ENCODE results near the gene KCNK10.

DNA sequence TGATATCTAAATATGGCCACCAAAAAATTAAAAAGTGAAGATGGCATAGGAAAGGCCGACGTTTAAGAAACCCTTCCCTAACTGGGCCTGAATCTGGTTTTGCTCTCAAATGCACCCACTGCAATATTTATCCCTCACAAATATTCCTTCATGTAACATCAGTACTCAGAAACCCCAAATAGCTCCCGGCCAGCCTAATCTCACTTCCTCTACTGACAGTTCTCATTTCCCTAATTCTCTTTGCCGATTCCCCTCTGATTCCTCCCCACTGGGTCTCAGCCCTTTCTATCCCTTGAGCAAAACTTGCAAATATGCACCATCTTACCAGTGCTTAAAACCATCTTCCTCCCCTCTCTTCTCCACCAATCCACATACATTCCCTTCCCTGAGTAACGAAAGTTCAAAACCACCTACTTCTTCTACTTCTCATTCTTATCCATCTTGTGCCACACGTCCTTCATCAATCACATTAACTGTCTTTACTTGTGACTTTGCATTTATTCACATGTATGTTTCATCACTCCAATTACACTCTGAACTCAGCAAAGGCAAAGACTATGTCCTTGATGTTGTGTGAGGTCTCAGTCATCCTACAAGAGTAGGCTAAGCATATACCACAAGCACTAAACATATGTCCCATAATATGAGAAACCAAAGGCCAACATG, 23.1 kb downstream of the KCNK10 start:
- TF ChIP-seq, protein P1, sequence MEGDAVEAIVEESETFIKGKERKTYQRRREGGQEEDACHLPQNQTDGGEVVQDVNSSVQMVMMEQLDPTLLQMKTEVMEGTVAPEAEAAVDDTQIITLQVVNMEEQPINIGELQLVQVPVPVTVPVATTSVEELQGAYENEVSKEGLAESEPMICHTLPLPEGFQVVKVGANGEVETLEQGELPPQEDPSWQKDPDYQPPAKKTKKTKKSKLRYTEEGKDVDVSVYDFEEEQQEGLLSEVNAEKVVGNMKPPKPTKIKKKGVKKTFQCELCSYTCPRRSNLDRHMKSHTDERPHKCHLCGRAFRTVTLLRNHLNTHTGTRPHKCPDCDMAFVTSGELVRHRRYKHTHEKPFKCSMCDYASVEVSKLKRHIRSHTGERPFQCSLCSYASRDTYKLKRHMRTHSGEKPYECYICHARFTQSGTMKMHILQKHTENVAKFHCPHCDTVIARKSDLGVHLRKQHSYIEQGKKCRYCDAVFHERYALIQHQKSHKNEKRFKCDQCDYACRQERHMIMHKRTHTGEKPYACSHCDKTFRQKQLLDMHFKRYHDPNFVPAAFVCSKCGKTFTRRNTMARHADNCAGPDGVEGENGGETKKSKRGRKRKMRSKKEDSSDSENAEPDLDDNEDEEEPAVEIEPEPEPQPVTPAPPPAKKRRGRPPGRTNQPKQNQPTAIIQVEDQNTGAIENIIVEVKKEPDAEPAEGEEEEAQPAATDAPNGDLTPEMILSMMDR (conservative IDR thresholded peaks at IDR 0.05; ENCODE audit: low read length), result no peak
- no peak for TF ChIP-seq EZH2phosphoT487 (IDR thresholded peaks at IDR 0.05; ENCODE audit: borderline replicate concordance, low read depth, low read length)

Data from OCI-LY7 (cell line).